Measurements from ENCODE around the gene RASA3.
"Not testable (repeated sequence)": the region's sequence is repeated elsewhere in the genome, so short reads cannot be mapped to it uniquely, and the experiment has no call there.

RASA3 gene

DNA sequence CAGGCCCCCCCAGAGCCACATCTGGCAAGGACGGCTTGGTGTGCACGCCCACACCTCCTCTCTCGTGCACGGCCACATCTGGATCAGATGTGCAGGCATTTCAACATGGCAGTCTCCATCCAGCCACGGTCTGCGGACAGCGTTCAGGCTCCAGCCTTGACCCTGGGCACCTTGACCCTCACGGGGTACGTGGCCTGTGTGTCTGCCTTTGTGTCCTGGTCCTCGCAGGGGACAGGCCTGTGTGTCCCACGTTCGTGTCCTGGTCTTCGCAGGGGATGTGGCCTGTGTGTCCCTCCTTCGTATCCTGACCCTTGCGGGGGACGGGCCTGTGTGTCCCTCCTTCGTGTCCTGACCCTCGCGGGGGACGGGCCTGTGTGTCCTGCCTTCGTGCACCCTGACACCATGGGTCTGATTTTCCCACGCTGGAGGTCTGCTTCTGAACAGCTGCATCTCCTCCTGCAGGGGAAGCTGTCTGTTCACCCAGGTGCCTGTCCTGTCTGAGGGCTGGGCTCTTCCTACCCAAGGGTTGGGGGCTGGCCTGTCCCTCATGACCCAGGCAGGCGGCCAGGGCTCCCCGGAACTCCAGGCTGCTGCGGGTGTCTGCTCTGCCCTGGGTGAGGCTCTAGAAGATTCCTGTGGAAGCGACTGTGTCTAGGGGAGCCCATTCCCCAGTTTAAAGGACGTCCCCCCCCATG lies 25.3 kb downstream of the RASA3 start:
- H3K4me3 ChIP-seq (ENCODE audit: low read length): no peak overlapping the region
- no peak for DNase-seq (ENCODE audit: low read depth, low spot score)

DNA sequence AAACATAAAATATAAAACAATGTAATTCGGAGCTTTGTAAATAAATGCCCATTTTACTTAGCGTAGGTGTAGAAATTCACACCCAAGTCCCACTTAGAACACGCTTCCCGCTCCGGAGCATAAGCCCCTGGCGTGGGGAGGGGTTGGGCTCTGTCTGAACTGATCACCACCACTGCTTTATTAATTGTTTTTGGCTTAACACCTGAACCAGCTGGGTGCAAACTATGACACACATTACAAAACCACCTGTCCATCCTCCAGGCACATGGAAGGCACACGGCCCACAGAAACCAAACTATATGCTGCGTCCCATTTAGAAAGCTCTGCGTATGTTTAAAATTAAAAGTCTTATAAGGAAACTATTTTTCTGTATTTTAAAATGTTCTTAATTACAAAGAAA lies 25.9 kb downstream of the RASA3 start:
- DNase-seq (ENCODE audit: low read depth, low spot score): no peak
- no peak overlapping the region for H3K4me3 ChIP-seq (ENCODE audit: low read length)

DNA sequence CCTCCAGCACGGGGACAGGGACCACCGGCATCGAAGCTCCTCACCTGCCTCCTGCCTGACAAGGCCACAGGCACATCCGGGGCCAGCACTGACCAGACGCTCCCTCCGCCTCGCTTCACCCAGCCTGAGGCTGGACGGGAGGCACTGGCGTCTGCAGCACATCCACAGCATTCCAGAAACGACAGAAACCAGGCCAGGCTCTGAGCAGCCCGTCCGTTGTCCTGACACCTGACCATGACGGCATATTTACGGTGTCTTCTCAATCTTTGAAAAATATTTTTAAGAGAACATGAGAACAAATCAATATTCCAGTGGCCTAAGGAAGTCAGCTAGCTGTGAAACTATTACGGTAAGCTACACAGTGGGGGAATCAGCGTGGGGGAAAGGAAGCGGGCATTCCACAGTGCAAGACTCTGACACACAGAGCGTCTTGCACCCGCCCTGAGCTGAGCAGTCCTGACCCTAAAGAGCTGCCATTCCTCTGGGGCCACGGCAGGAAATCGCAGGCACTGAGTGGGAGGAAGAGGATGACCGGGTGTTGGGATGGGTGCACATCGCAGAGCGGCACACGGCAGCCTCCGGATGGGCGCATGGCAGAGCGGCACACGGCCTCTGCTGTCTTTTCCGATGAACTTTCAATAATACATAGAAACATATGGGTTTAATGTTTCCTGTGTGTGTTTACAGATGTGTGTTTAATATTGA lies 26.8 kb downstream of the RASA3 start:
- H3K4me3 ChIP-seq (ENCODE audit: low read length): no peak overlapping the region
- DNase-seq (ENCODE audit: low read depth, low spot score): no peak

DNA sequence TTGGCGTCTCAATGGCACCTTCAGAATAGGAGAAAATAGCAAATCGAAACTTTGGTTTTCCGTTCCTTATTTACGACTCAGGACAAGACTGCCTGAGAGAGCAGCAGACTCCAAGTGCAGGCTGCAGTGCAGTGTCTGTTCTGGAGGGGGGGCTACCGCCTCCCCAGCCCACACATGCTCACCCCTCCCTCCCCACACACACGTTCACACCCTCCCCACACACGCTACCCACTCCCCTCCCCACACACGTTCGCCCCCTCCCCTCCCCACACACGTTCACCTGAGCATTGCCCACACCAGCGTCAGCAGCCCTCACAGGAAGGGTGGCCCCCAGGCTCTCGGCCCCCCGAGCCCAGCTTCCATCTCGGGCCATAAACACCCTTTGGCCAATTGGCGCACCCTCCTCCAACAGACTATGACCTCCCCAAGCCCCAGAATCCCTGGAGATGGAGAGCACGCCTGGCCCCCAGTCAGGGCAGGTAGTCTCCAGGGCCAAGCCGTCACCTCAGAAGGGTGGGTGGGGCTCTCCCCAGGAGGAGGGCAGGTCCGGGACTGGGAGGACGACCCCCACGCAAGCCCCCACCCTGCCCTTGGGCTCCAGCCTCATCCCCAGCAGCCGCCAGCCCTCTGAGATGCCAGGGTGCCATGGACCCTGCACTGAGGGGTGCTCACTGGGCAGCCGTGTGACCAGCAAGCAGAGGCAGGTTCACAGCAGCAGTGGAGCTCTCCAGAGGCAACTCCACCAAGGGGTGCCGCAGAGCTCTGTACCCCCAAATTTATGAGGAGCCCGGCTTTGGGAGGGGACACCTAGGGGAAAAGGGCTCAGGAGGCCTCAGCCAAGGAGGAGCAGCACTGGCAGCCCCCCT lies 27.5 kb downstream of the RASA3 start:
- no peak overlapping the region for H3K4me3 ChIP-seq (ENCODE audit: low read length)
- DNase-seq (ENCODE audit: low read depth, low spot score): no peak

DNA sequence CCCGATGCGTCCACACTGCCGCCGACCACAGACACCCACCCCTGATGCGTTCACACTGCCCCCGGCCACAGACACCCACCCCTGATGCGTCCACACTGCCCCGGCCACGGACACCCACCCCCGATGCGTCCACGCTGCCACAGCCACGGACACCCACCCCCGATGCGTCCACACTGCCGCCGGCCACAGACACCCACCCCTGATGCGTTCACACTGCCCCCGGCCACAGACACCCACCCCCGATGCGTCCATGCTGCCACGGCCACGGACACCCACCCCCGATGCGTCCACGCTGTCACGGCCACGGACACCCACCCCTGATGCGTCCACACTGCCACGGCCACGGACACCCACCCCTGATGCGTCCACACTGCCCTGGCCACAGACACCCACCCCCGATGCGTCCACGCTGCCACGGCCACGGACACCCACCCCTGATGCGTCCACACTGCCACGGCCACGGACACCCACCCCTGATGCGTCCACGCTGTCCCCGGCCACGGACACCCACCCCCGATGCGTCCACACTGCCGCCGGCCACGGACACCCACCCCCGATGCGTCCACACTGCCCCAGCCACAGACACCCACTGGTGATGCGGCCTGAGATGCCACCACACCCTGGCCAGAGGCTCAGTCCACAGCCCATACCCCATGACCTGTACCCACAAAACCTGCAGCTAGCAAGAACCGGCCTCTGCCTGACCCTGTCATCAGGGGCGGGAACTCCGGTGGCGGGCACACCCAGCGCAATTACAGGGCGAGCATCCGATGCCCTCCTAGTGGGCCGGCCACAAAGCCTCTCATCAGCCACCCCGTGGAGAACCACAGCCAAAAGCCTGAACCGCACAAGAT lies 28.4 kb downstream of the RASA3 start:
- DNase-seq (ENCODE audit: low read depth, low spot score): no peak
- H3K4me3 ChIP-seq (ENCODE audit: low read length): no peak overlapping the region

DNA sequence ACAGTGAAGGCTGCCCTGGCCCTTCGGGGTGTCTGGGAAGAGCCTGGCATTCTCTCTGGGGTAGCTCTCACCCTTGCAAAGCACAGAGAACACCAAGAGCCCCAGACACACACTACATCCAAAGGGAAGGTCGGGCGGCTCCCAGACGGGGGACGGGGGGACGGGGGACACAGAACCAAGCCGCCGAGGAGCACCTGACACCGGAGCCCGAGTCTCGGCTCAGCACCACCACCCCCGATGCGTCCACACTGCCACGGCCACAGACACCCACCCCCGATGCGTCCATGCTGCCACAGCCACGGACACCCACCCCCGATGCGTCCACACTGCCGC lies 29.2 kb downstream of the RASA3 start:
- not testable (repeated sequence) for H3K4me3 ChIP-seq (ENCODE audit: low read length)

DNA sequence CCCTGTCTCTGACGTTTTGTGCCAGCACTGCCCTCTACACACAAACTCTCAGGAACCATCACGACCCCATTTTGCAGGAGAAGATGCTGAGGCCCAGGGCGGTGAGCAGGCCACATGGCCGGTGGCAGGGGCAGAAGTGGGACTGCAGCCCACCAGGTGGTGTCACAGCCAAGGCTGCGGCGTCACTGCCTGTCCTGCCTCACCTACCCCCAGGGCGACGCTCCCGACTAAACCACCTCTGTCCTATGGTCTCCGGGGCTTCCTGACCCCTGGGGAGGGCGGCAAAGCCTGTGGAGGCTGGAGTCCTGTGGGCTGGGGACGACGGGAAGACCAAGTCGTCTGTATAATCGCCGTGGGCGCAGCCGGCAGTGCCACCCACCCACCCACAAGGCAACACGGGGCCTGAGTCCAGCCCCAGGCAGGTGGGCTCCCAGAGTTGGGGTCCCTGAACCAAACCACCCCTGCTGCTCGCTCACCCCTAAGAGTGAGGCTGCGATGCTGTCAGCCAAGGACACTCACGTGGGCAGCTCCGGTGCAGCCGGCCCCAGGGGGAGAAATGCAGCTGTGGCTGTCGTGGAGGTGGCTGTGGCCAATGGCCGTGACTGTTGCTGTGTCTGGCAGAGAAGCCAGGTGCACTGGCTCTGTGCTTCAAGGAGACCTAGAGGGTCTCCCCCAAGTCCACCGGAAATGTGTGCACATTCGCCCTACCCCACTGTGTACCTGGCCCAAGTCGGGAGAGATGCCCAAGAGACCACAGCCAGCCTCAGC lies 29.7 kb downstream of the RASA3 start:
- H3K4me3 ChIP-seq (ENCODE audit: low read length): no peak overlapping the region
- no peak for DNase-seq (ENCODE audit: low read depth, low spot score)

More for the DNA sequence above, 29.2 kb downstream of the RASA3 start:
- not testable (repeated sequence) for DNase-seq (ENCODE audit: low read depth, low spot score)

DNA sequence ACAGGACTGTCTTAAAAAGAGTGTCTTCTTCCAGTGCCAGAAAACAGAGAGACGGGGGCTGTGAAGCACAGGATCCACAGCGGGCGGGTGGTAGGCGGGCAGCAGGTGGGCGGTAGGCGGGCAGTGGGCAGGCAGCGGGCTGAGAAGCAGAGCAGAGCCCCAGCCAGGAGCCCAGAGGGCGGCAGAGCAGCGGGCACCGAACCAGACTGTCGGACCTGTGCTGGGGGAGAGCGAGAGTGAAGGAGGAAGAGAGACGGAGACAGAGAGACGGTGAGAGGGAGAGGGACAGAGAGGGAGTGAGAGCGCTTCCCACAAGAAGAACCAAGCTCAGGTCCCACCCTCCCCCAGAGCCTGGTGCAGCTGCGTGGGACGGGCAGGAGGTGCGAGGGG lies 30.3 kb downstream of the RASA3 start:
- DNase-seq (ENCODE audit: low read depth, low spot score): no peak
- H3K4me3 ChIP-seq (ENCODE audit: low read length): no peak overlapping the region

DNA sequence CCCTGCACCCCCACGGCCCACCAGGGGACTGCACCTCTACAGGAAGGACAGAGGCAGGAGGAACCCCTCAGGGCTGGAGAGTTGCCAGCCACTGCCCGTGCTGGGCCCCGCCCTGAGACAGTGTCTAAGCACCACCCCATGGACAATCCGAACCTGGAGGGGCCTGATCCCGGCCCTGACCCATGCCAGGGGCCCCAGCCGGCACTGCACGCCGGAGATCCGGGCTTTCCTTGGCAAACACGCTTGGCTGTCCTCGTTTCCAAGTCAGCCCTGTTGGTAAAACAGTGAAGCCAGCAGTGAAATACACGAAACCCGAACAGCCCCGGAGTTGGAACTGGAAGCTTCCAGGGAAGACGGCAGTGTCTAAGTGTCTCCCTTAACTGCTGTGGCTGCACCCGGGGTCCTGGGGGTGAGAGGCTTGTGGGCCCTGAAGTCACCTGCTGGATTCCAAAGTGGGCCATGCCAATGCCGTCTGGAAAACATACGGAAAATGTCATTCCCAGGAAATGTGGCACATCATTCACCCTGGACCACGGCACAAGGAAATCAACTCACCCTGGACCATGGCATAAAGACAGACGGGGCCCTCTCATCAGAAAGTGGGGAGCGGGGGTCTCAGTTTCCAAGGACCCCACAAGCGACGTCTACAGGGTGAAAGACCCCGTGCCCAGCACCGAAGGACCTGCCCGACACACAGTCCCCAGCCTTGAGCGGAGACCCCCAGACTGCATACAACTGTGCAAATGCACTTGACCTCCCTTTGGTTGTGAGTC lies 30.9 kb downstream of the RASA3 start:
- no peak overlapping the region for H3K4me3 ChIP-seq (ENCODE audit: low read length)
- DNase-seq (ENCODE audit: low read depth, low spot score): no peak

DNA sequence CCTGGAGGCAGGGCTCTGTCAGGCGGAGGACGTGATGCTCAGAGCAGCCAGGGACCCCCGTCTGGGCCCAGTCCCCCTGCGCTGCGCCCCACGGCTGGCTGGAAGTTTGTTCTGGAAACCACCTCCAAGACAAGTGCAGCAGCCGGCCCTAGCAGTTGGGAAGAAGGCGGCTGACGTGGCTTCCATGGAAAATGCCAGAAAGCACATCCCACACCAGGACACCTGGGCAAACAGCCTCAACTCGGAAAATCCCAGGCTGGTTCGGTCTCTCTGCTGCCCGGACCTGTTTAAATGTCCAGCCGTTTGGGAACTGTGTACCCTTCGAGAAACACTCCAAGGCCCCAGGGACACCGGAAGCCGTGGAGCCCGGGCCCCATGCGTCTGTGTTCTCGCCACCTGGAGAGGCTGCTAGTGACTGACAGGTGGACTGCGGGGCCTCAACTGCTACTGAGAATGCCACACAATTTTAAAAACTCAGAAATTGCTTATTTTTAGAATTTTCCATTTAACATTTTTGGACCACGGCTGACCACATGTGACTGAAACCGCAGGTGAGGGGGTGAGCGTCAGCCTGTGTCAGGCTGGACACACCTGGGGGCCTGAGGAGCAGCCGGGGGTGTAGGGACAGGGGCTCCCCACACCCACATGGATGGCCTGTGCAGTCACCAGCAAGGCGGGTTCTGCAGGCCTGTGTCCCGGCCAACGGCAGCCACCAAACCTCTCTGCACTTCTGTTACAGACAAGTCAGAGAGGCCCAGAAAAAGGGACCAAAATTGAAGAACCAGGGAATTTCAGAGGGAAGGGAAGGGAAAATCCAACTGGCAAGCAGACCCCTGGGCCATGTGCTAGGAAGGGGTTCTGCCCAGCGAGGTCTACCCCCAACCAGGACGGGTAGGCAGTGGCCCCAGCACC lies 31.7 kb downstream of the RASA3 start:
- H3K4me3 ChIP-seq (ENCODE audit: low read length): no peak overlapping the region
- no peak for DNase-seq (ENCODE audit: low read depth, low spot score)

DNA sequence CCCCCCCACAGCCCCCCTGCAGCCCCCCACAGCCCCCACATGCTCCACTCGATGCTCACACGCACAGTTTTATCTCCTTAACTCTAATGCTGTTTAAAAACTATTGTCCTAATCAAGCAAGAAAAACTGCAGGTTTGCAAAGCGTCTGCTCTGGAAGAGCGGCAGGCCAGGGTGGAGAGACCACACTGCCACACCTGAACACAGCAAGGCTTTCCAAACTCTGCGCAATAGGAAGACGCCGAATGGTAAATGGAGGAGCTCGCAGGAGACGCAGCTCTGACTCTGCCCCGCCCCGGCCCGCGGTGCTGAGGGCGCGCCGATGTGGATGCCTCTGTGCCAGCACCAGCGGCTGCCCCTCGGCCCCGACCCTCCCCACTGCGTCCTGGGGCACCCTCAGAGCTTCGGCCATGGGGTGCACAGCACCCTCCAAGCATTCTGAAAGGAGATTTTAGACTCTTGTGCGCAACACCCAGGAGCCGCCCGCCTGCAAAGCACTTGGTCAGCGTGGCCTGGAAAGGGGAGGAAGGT lies 32.4 kb downstream of the RASA3 start:
- peak; percentile 59 for DNase-seq (ENCODE audit: low read depth, low spot score)
- no peak overlapping the region for H3K4me3 ChIP-seq (ENCODE audit: low read length)

DNA sequence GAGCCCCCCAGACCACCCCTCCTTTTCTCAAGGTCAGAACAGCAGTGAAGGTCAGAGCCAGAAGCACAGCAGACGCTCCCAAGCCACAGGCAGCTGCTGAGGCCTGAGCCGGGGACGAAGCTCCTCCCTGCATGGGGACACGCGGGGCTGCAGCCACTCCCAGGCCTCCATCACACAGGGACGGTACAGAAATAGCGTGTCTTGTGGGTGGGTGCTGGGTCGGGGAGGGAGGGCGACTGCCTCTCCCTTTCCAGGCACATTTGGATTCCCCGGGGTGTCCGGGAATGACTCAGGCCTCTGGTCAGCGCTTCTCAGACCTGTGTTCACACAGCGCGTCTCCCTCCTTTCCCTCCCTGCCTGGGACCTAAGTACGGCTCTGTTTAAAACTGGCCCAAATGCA lies 33.2 kb downstream of the RASA3 start:
- no peak overlapping the region for H3K4me3 ChIP-seq (ENCODE audit: low read length)
- DNase-seq (ENCODE audit: low read depth, low spot score): no peak

DNA sequence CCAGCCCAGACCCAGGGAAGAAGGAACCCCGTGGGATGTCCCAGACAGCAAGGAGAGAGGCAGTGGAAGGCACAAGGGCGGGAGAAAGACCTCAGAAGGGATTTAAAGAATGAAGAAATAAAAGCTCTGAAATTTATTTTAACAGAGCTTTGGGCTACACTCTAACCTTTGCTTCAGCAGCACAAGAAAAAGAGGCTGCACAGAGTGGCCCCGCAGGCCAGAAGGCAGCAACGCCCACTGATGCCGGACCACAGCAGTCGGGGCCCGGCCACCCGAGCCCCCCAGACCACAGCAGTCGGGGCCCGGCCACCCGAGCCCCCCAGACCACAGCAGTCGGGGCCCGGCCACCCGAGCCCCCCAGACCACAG lies 33.8 kb downstream of the RASA3 start:
- DNase-seq (ENCODE audit: low read depth, low spot score); H3K4me3 ChIP-seq (ENCODE audit: low read length): not testable (repeated sequence)

DNA sequence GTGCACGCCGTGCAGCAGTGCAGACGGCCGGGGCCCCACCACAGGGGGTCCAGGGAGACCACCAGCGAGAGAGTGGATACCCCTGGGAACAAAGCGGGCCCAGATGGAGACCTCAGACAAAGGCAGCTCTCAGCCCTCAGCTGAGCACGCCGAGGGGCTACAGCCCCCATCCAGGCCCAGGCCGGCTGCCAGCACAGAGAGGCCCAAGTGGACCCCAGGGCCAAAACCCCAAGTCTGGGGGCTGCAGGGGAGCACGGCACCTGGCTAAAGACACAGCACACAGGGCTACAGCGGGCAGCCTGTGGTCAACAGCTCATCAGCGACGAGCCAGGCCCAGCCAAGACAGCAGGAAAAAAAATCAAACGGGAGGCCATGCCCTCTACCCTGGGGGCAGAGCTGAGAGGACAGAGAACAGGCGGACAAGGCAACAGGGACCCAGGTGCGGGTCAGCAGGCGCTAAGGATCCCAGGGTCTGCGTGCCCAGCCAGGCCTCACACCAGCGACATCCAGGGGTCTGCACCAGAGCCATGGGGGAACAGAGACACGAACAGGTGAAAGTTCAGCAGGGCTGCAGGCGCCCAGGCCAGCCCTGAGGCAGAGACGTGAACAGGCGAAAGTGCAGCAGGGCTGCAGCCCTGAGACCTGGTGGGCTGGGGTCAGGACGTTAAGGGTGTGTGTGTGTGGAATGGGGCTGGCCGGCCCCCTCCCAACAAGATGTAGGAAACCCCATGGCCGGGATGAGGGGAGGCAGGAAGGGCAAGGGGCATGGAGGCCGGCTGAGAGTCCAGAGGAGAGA lies 34.3 kb downstream of the RASA3 start:
- H3K4me3 ChIP-seq (ENCODE audit: low read length): no peak overlapping the region
- no peak for DNase-seq (ENCODE audit: low read depth, low spot score)

DNA sequence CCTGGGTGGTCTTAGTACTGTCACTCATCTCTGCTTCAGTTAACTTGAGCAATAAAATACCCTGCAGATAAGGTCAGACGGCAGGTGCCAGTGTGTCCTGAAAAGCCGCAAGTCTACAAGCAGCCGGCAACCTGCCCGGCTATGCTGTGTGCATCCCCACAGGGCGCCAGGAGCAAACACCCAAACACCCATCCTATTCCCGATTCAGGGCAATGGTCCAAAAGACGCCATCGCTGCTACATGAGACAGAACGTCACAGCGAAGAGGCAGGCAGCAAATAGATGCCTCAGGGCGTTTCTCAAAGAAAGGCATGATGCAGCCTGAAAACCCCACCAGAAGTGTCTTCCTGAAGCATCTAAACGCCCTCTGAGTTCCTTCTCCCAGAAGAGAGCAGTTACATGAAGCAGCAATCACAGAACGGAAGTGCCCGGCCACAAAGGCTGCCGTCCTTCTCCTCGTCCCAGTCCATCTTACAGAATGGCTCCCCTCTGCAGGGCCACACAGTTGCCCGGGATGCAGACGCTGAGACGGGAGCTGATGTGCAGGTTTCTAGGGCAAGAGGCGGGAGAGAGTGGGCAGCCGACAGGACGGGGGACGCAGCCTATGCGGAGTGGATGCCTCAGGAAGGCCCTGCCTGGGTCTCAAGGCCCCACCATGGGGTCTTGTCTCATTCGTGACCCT lies 35.1 kb downstream of the RASA3 start:
- no peak overlapping the region for H3K4me3 ChIP-seq (ENCODE audit: low read length)
- no peak for DNase-seq (ENCODE audit: low read depth, low spot score)

Data from Jurkat, Clone E6-1 (cell line).